HepG2 (cell line): ENCODE results near the gene NEURL4. TPM values are rescaled to one million over a fixed set of nuclear protein-coding genes. Genes with fewer than 3 reads are reported as not detected.
A peak's percentile ranks its signal among the peaks of the same experiment; 100 is the strongest.

Experiments
- ARID5B ChIP-seq: IDR thresholded peaks from 2 replicates; pipeline ENCODE4 v1.4.0; 2020; ENCODE audit warnings: mild to moderate bottlenecking, missing genetic modification reagents
- ATF2 ChIP-seq: sonication (generic); formaldehyde crosslinking; IDR thresholded peaks from 2 replicates; pipeline ENCODE4 v1.4.0; 2020; ENCODE audit warnings: missing genetic modification reagents
- DRAP1 ChIP-seq: IDR thresholded peaks from 2 replicates; pipeline ENCODE4 v1.6.1; 2016; ENCODE audit warnings: missing genetic modification reagents, missing compliant biosample characterization
- FLYWCH1 ChIP-seq: sonication (generic); formaldehyde crosslinking; IDR thresholded peaks from 2 replicates; pipeline ENCODE4 v1.8.1; 2023; ENCODE audit warnings: mild to moderate bottlenecking, missing genetic modification reagents
- GATAD1 ChIP-seq: IDR thresholded peaks from 2 replicates; pipeline ENCODE4 v1.6.1; 2016; ENCODE audit warnings: missing genetic modification reagents, missing compliant biosample characterization
- HOXA5 ChIP-seq: sonication (generic); formaldehyde crosslinking; IDR thresholded peaks from 2 replicates; pipeline ENCODE4 v1.4.0; 2020; ENCODE audit warnings: missing genetic modification reagents
- MED8 ChIP-seq: sonication (generic); formaldehyde crosslinking; IDR thresholded peaks from 2 replicates; pipeline ENCODE4 v1.8.1; 2023; ENCODE audit warnings: mild to moderate bottlenecking, missing genetic modification reagents; ENCODE audit not compliant: insufficient replicate concordance
- MEIS1 ChIP-seq: sonication (generic); formaldehyde crosslinking; IDR thresholded peaks from 2 replicates; pipeline ENCODE4 v1.9.0; 2021; ENCODE audit warnings: mild to moderate bottlenecking, missing genetic modification reagents, moderate library complexity, borderline replicate concordance
- POLR2G ChIP-seq: fragments of 200-400 bp; formaldehyde crosslinking; IDR thresholded peaks from 2 replicates; pipeline ENCODE4 v1.6.1; 2018; ENCODE audit warnings: mild to moderate bottlenecking, low read depth, low read length, moderate library complexity
- RARA ChIP-seq: IDR thresholded peaks from 2 replicates; pipeline ENCODE4 v1.6.1; 2016; ENCODE audit warnings: missing genetic modification reagents, missing compliant biosample characterization
- THYN1 ChIP-seq: sonication (generic); formaldehyde crosslinking; IDR thresholded peaks from 2 replicates; pipeline ENCODE4 v1.8.1; 2023; ENCODE audit warnings: low read depth, mild to moderate bottlenecking, moderate library complexity, missing genetic modification reagents, borderline replicate concordance
- TMF1 ChIP-seq: sonication (generic); formaldehyde crosslinking; IDR thresholded peaks from 2 replicates; pipeline ENCODE4 v1.8.1; 2022; ENCODE audit warnings: low read depth, missing genetic modification reagents
- ZBTB21 ChIP-seq: sonication (generic); formaldehyde crosslinking; IDR thresholded peaks from 2 replicates; pipeline ENCODE4 v1.4.0; 2020; ENCODE audit warnings: missing genetic modification reagents
- ZFP1 ChIP-seq: IDR thresholded peaks from 2 replicates; pipeline ENCODE4 v1.6.1; 2016
- ZNF784 ChIP-seq: sonication (generic); formaldehyde crosslinking; IDR thresholded peaks from 2 replicates; pipeline ENCODE4 v1.5.1; 2020; ENCODE audit warnings: missing genetic modification reagents, mild to moderate bottlenecking, borderline replicate concordance
- polyA plus RNA-seq, 8 experiments: library from polyadenylated mRNA; depleted of rRNA in 3 of 8; stranded (reverse) in 7 of 8; unstranded in 1 of 8; fragments of >200 nt; fragmentation: Illumina TruSeq in 4 of 8; extraction: Trizol in 4 of 8; gene quantifications; 2 replicates each; pipeline versions ENCODE4 v1.2.1 to v1.2.3, GENCODE V29; 2011 to 2016; ENCODE audit warnings: low read depth in 4 of 8, missing spikeins in 1 of 8, mixed read lengths in 1 of 8; ENCODE audit not compliant: insufficient read depth in 1 of 8
- total RNA-seq, 5 experiments: library from RNA; depleted of rRNA; stranded (reverse); fragments of >200 nt; fragmentation: Illumina TruSeq; extraction: Trizol; gene quantifications; 2 replicates each; pipeline ENCODE4 v1.2.3, GENCODE V29; 2016; ENCODE audit warnings: low read depth in 1 of 5
- TF ChIP-seq, protein P1 (sequence below): sonication (generic); formaldehyde crosslinking; IDR thresholded peaks from 2 replicates; pipeline ENCODE4 v1.5.0; 2020; ENCODE audit warnings: missing genetic modification reagents
- TF ChIP-seq, protein P2 (sequence below): sonication (generic); formaldehyde crosslinking; IDR thresholded peaks from 2 replicates; pipeline ENCODE4 v1.5.1; 2020; ENCODE audit warnings: mild to moderate bottlenecking, moderate library complexity, missing genetic modification reagents

NEURL4 gene
- total and polyA plus RNA-seq, 2 of the 13 experiments (the other 11 are each of a cell fraction or from before 2014, with no cell fraction given) = 14.8 to 15.7 TPM

- TF ChIP-seq GATAD1 (CRISPR knock-in tag) (peak; percentile 96), TMF1 (CRISPR knock-in tag) (peak; percentile 89), RARA (0 out of 2 replicates have a peak, but pooled peaks have one; percentile 24), ARID5B (peak; percentile 47), MED8 (peak; percentile 21), FLYWCH1 (CRISPR knock-in tag) (no peak), ZBTB21 (CRISPR knock-in tag) (peak; percentile 33; the same call in 1 of the 2 replicates), ZNF784 (0 out of 2 replicates have a peak, but pooled peaks have one; percentile 52), MEIS1 (CRISPR knock-in tag) (0 out of 2 replicates have a peak, but pooled peaks have one; percentile 46), ATF2 (CRISPR knock-in tag) (peak; percentile 86), HOXA5 (CRISPR knock-in tag) (peak; percentile 78; the same call in 1 of the 2 replicates), DRAP1 (peak; percentile 64; the same call in 1 of the 2 replicates), POLR2G (peak; percentile 91), THYN1 (peak; percentile 37; the same call in 1 of the 2 replicates), ZFP1 (CRISPR knock-in tag) (no peak)
- TF ChIP-seq, protein P1, sequence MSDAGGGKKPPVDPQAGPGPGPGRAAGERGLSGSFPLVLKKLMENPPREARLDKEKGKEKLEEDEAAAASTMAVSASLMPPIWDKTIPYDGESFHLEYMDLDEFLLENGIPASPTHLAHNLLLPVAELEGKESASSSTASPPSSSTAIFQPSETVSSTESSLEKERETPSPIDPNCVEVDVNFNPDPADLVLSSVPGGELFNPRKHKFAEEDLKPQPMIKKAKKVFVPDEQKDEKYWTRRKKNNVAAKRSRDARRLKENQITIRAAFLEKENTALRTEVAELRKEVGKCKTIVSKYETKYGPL = peak; percentile 43; the same call in 1 of the 2 replicates
- TF ChIP-seq, protein P2, sequence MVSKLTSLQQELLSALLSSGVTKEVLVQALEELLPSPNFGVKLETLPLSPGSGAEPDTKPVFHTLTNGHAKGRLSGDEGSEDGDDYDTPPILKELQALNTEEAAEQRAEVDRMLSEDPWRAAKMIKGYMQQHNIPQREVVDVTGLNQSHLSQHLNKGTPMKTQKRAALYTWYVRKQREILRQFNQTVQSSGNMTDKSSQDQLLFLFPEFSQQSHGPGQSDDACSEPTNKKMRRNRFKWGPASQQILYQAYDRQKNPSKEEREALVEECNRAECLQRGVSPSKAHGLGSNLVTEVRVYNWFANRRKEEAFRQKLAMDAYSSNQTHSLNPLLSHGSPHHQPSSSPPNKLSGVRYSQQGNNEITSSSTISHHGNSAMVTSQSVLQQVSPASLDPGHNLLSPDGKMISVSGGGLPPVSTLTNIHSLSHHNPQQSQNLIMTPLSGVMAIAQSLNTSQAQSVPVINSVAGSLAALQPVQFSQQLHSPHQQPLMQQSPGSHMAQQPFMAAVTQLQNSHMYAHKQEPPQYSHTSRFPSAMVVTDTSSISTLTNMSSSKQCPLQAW (CRISPR knock-in tag) = peak; percentile 77
Observed at GRCh38 chr17:7314719-7315569, 14.2 kb downstream of the NEURL4 start, which contains the start of gene GPS2 (continued).
